ENCODE measurements around the gene GLA.
A peak's percentile ranks its signal among the peaks of the same experiment; 100 is the strongest.

GLA gene

GRCh38 chrX:101409043-101409442 lies 1.3 kb upstream of the GLA start:
- H3K4me3 Mint-ChIP-seq = peak overlapping the region; percentile 95
- DNase-seq = no peak
- peaks cover 19% of the 10 kb centered on the region for H3K4me1 Mint-ChIP-seq
- peaks cover 15% of the 10 kb centered on the region for H3K36me3 Mint-ChIP-seq (ENCODE audit: low read depth)
- TF ChIP-seq, protein P1, sequence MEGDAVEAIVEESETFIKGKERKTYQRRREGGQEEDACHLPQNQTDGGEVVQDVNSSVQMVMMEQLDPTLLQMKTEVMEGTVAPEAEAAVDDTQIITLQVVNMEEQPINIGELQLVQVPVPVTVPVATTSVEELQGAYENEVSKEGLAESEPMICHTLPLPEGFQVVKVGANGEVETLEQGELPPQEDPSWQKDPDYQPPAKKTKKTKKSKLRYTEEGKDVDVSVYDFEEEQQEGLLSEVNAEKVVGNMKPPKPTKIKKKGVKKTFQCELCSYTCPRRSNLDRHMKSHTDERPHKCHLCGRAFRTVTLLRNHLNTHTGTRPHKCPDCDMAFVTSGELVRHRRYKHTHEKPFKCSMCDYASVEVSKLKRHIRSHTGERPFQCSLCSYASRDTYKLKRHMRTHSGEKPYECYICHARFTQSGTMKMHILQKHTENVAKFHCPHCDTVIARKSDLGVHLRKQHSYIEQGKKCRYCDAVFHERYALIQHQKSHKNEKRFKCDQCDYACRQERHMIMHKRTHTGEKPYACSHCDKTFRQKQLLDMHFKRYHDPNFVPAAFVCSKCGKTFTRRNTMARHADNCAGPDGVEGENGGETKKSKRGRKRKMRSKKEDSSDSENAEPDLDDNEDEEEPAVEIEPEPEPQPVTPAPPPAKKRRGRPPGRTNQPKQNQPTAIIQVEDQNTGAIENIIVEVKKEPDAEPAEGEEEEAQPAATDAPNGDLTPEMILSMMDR (IDR thresholded peaks at IDR 0.05) = no peak
- peak overlapping the region; percentile 100 for H3K27ac Mint-ChIP-seq
- no peaks in the 10 kb centered on the region for H3K27me3 Mint-ChIP-seq (ENCODE audit: low read depth, poor library complexity)
- H3K9me3 Mint-ChIP-seq = peaks cover 45% of the 10 kb centered on the region

DNA sequence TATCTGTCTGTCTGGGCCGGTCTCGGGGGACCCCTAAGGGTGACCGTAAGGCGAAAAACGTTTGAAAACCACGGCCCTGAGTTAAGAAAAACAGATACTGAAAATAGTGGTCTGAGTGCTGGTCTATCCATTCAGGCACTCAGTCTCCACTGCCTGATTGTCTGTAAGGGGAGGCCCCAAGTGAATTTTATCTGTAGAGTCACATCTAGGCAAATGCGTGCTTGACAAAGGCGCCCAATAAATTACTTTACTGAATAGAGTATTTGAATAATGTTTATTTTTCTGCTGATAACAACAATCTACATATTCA lies 762 bp upstream of the GLA start:
- H3K9me3 Mint-ChIP-seq = peaks cover 50% of the 10 kb centered on the region
- H3K27ac Mint-ChIP-seq = peak overlapping the region; percentile 100
- H3K4me3 Mint-ChIP-seq = peak overlapping the region; percentile 95
- H3K4me1 Mint-ChIP-seq = peaks cover 19% of the 10 kb centered on the region
- TF ChIP-seq, protein P1 (IDR thresholded peaks at IDR 0.05) = no peak
- no peak for DNase-seq
- no peaks in the 10 kb centered on the region for H3K27me3 Mint-ChIP-seq (ENCODE audit: low read depth, poor library complexity)
- peaks cover 21% of the 10 kb centered on the region for H3K36me3 Mint-ChIP-seq (ENCODE audit: low read depth)

DNA sequence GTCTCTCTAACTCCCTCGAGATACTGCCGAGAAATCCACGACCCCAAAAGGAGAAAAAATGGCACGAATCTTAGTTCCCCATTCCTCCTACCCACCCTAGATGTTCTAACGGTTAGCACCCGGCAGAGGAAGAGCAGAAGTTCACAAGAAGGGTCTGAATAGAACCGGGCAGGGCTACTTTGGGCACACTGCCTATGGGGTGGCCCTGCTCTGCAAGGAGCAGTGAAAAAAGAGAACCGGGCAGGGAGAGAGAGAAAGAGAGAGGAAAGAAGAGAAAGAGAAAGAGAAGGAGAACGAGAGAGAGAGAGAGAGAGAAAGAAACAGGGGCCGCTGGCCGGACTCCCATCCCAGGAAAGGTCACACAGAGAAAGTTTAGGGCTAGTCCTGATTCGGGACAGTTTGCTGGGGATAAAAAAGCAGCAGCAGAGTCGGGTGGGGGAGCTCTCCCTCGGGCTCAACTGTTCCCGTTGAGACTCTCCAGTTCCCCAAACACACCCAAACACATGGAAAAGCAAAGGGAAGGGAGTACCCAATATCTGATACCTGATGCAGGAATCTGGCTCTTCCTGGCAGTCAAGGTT lies 468 bp downstream of the GLA start:
- TF ChIP-seq, protein P1 (IDR thresholded peaks at IDR 0.05) = no peak
- peak overlapping the region; percentile 95 for H3K4me3 Mint-ChIP-seq
- H3K36me3 Mint-ChIP-seq (ENCODE audit: low read depth) = peaks cover 23% of the 10 kb centered on the region
- H3K27ac Mint-ChIP-seq = peak overlapping the region; percentile 100
- H3K9me3 Mint-ChIP-seq = peaks cover 39% of the 10 kb centered on the region
- DNase-seq = no peak
- H3K27me3 Mint-ChIP-seq (ENCODE audit: low read depth, poor library complexity) = no peaks in the 10 kb centered on the region
- H3K4me1 Mint-ChIP-seq = peaks cover 19% of the 10 kb centered on the region

DNA sequence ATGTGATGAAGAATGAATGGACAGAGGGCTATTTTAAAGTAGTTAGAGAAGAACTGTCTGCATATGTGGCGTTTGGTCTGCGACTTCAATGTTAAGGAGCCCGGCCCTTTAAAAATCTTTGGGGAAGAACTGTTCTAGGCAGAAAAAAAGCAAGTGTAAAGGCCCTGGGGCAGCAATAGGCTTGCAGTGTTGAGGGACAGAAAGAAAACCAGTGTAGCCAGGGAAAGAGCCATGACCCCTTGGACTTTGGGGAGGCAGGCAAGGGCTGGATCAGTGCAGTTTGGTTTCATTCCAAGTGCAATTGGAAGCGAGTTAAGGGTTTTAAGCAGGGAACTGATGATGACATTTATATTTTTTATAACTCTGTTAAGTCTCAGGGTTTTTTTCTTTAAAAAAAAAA lies 7.9 kb downstream of the GLA start:
- H3K4me1 Mint-ChIP-seq = no peaks in the 10 kb centered on the region
- H3K27ac Mint-ChIP-seq = no peak overlapping the region
- H3K27me3 Mint-ChIP-seq (ENCODE audit: low read depth, poor library complexity) = no peaks in the 10 kb centered on the region
- DNase-seq = no peak
- H3K4me3 Mint-ChIP-seq = no peak overlapping the region
- H3K9me3 Mint-ChIP-seq = peaks cover 31% of the 10 kb centered on the region
- TF ChIP-seq, protein P1 (IDR thresholded peaks at IDR 0.05) = no peak
- H3K36me3 Mint-ChIP-seq (ENCODE audit: low read depth) = peaks cover 41% of the 10 kb centered on the region

- DNase-seq = no peak
- TF ChIP-seq, protein P1 (IDR thresholded peaks at IDR 0.05) = no peak
- Mint-ChIP-seq H3K36me3 (ENCODE audit: low read depth) (peaks cover 37% of the 10 kb centered on the region), H3K4me1 (peaks cover 3% of the 10 kb centered on the region), H3K4me3 (no peak overlapping the region), H3K27me3 (ENCODE audit: low read depth, poor library complexity) (no peaks in the 10 kb centered on the region), H3K27ac (no peak overlapping the region), H3K9me3 (peaks cover 28% of the 10 kb centered on the region)
Measured at GRCh38 chrX:101398694-101399093, 9.0 kb downstream of the GLA start.

DNA sequence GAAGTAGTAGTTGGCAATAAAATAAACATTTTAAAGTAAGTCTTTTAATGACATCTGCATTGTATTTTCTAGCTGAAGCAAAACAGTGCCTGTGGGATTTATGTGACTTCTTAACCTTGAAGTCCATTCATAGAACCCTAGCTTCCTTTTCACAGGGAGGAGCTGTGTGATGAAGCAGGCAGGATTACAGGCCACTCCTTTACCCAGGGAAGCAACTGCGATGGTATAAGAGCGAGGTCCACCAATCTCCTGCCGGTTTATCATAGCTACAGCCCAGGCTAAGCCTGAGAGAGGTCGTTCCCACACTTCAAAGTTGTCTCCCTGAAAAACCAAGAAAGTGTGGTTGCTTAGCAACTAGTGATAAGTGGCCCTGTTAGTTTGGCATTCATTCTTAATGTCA lies 9.9 kb downstream of the GLA start:
- peaks cover 34% of the 10 kb centered on the region for H3K9me3 Mint-ChIP-seq
- TF ChIP-seq, protein P1 (IDR thresholded peaks at IDR 0.05) = no peak
- H3K27me3 Mint-ChIP-seq (ENCODE audit: low read depth, poor library complexity) = no peaks in the 10 kb centered on the region
- H3K27ac Mint-ChIP-seq = no peak overlapping the region
- H3K36me3 Mint-ChIP-seq (ENCODE audit: low read depth) = peaks cover 40% of the 10 kb centered on the region
- H3K4me1 Mint-ChIP-seq = peaks cover 12% of the 10 kb centered on the region
- no peak for DNase-seq
- H3K4me3 Mint-ChIP-seq = no peak overlapping the region

All from nephron progenitor cell (in vitro differentiated cells).